ENCODE data around the gene ELOVL2.

DNA sequence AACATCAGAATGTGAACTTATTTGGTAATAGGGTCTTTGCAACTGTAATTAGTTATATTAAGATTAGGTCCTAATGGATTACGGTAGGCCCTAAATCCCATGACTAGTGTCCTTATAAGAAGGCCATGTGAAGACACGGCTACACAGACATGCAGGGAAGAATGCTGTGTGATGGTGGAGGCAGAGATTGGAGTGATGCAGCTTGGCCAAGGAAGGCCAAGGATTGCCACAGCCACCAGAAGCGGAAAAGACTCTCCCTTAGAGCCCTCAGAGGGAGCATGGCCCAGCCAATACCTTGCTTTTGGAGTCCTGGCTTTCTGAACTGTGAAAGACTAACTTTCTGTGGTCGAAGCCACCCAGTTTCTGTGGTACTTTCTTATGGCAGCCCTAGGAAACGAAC lies 39.9 kb upstream of the ELOVL2 start:
- no peak for TF ChIP-seq POLR2A (IDR thresholded peaks at IDR 0.05; ENCODE audit: extremely low read depth, insufficient read length)
- TF ChIP-seq CTCF (IDR thresholded peaks at IDR 0.05; ENCODE audit: low read depth, low read length), result no peak
- no peak for TF ChIP-seq MAX (IDR thresholded peaks at IDR 0.05; ENCODE audit: low read depth, low read length)
